ENCODE data around the gene CEP55. TPM values are rescaled to one million over a fixed set of nuclear protein-coding genes. Genes with fewer than 3 reads are reported as not detected.

Gene CEP55
- total and polyA plus RNA-seq, 7 donors: 1.4 to 18.2 (median 1.8) TPM; not detected in 2

GRCh38 chr10:93568105-93568390 lies 71.6 kb downstream of the CEP55 start:
- Histone ChIP-seq H3K27me3 (peaks cover 14 to 50% (median 16%) of the 10 kb centered on the region in 3 donors), H3K4me3 (no peak overlapping the region)
- no peak for TF ChIP-seq CTCF (IDR thresholded peaks at IDR 0.05)
- TF ChIP-seq POLR2AphosphoS5 (IDR thresholded peaks at IDR 0.05): no peak
- TF ChIP-seq POLR2A (IDR thresholded peaks at IDR 0.05): no peak
- TF ChIP-seq EP300 (IDR thresholded peaks at IDR 0.05): no peak

GRCh38 chr10:93570383-93570782 lies 74.0 kb downstream of the CEP55 start:
- no peaks in the 10 kb centered on the region for H3K9me3 ChIP-seq
- TF ChIP-seq EP300 (IDR thresholded peaks at IDR 0.05): no peak
- no peak for TF ChIP-seq POLR2A (IDR thresholded peaks at IDR 0.05)
- TF ChIP-seq POLR2AphosphoS5 (IDR thresholded peaks at IDR 0.05): no peak
- TF ChIP-seq CTCF (IDR thresholded peaks at IDR 0.05): no peak
- WGBS, 2 donors: 70 to 86% methylated on average over 3 of the region's 3 CpGs
- DNase-seq: peak; percentile 48
- intact Hi-C loops (cut with DNase I): no loop called here
- H3K27ac ChIP-seq: no peak overlapping the region
- peaks cover 0 to 11% (median 9%) of the 10 kb centered on the region in 4 donors for H3K4me1 ChIP-seq
- no peaks in the 10 kb centered on the region for H3K36me3 ChIP-seq
- peaks cover 14 to 44% (median 16%) of the 10 kb centered on the region in 3 donors for H3K27me3 ChIP-seq
- no peak overlapping the region for H3K4me3 ChIP-seq

More at GRCh38 chr10:93568105-93568390, 71.6 kb downstream of the CEP55 start:
- Histone ChIP-seq H3K36me3 (no peaks in the 10 kb centered on the region), H3K9me3 (no peaks in the 10 kb centered on the region), H3K4me1 (peaks cover 0 to 11% (median 9%) of the 10 kb centered on the region in 4 donors), H3K27ac (no peak overlapping the region)
- peak; percentile 57 for DNase-seq
- intact Hi-C loops (cut with DNase I): no loop called here
- 15 to 19% methylated on average over 21 of the region's 21 CpGs for WGBS, 2 donors

GRCh38 chr10:93572606-93573005 lies 76.2 kb downstream of the CEP55 start:
- Histone ChIP-seq H3K27ac (no peak overlapping the region), H3K36me3 (no peaks in the 10 kb centered on the region), H3K9me3 (no peaks in the 10 kb centered on the region), H3K4me1 (no peaks in the 10 kb centered on the region), H3K4me3 (no peak overlapping the region), H3K27me3 (peaks cover 6 to 21% (median 6%) of the 10 kb centered on the region in 3 donors)
- DNase-seq: peak; percentile 15
- intact Hi-C loops (cut with DNase I): no loop called here
- WGBS, 2 donors: 92 to 95% methylated on average over 2 of the region's 2 CpGs
- no peak for TF ChIP-seq CTCF (IDR thresholded peaks at IDR 0.05)
- no peak for TF ChIP-seq EP300 (IDR thresholded peaks at IDR 0.05)
- no peak for TF ChIP-seq POLR2AphosphoS5 (IDR thresholded peaks at IDR 0.05)
- TF ChIP-seq POLR2A (IDR thresholded peaks at IDR 0.05): no peak

GRCh38 chr10:93573051-93573909 lies 76.9 kb downstream of the CEP55 start:
- intact Hi-C loops (cut with DNase I): no loop called here
- no peaks in the 10 kb centered on the region for H3K36me3 ChIP-seq
- H3K9me3 ChIP-seq: no peaks in the 10 kb centered on the region
- WGBS, 2 donors: 28 to 40% methylated on average over 10 of the region's 10 CpGs
- no peaks in the 10 kb centered on the region for H3K4me1 ChIP-seq
- TF ChIP-seq POLR2AphosphoS5 (IDR thresholded peaks at IDR 0.05) (no peak), POLR2A (IDR thresholded peaks at IDR 0.05) (no peak), EP300 (IDR thresholded peaks at IDR 0.05) (no peak), CTCF (IDR thresholded peaks at IDR 0.05) (no peak)
- peak; percentile 68 for DNase-seq
- no peak overlapping the region for H3K4me3 ChIP-seq
- peaks cover 1 to 15% (median 6%) of the 10 kb centered on the region in 3 donors for H3K27me3 ChIP-seq
- H3K27ac ChIP-seq: no peak overlapping the region

Data from sigmoid colon (tissue), 7 donors.